HepG2 (cell line): ENCODE results near the gene DIRAS1.
"Not testable (repeated sequence)": the region's sequence is repeated elsewhere in the genome, so short reads cannot be mapped to it uniquely, and the experiment has no call there.

Experiments used
- MYC ChIP-seq: sonication (generic); formaldehyde crosslinking; IDR thresholded peaks from 2 replicates; pipeline ENCODE4 v1.9.0; 2021; ENCODE audit warnings: missing genetic modification reagents, borderline replicate concordance
- RFX3 ChIP-seq: IDR thresholded peaks from 2 replicates; pipeline ENCODE4 v1.6.1; 2016; ENCODE audit warnings: missing biosample characterization, missing genetic modification reagents
- ZNF24 ChIP-seq: fragments of 450-650 bp; IDR thresholded peaks from 2 replicates; pipeline ENCODE4 v1.6.1; 2017; ENCODE audit warnings: antibody characterized with exemption, mild to moderate bottlenecking
- ZSCAN12 ChIP-seq: sonication (generic); formaldehyde crosslinking; IDR thresholded peaks from 2 replicates; pipeline ENCODE4 v1.9.0; 2021; ENCODE audit warnings: mild to moderate bottlenecking, missing genetic modification reagents
- ZZZ3 ChIP-seq: sonication (generic); formaldehyde crosslinking; IDR thresholded peaks from 2 replicates; pipeline ENCODE4 v1.4.0; 2020; ENCODE audit warnings: missing genetic modification reagents, mild to moderate bottlenecking, borderline replicate concordance
- TF ChIP-seq, protein P1 (sequence below), 2 experiments: sonication (generic) in 1 of 2; formaldehyde crosslinking in 1 of 2; IDR thresholded peaks; 2 replicates each; pipeline versions ENCODE4 v1.5.1 to v1.6.1; 2011 to 2020; ENCODE audit warnings: borderline replicate concordance in 1 of 2, low read depth in 1 of 2, low read length in 1 of 2, mild to moderate bottlenecking in 1 of 2, missing genetic modification reagents in 1 of 2, moderate library complexity in 1 of 2

DNA sequence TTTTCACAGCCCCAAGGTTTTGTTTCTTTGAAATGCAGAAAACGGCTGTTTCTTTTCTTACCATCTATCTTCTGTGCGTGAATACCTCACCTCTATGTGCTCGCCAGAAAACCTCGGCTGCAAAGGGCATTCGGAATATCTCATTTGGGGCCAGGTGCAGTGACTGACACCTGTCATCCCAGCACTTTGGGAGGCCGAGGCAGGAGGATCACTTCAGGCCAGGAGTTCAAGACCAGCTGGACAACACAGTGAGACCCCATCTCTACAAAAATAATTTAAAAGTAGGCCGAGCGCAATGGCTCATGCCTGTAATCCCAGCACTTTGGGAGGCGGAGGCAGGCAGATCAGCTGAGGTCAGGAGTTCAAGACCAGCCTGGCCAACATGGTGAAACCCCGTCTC is 53.8 kb downstream of the DIRAS1 start:
- TF ChIP-seq ZNF24; RFX3; ZZZ3 (CRISPR knock-in tag); ZSCAN12; MYC: not testable (repeated sequence)
- TF ChIP-seq, protein P1, sequence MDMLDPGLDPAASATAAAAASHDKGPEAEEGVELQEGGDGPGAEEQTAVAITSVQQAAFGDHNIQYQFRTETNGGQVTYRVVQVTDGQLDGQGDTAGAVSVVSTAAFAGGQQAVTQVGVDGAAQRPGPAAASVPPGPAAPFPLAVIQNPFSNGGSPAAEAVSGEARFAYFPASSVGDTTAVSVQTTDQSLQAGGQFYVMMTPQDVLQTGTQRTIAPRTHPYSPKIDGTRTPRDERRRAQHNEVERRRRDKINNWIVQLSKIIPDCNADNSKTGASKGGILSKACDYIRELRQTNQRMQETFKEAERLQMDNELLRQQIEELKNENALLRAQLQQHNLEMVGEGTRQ (IDR thresholded peaks at IDR 0.05; ENCODE audit: low read depth, low read length) = not testable (repeated sequence)
- TF ChIP-seq, protein P1 (CRISPR knock-in tag; IDR thresholded peaks at IDR 0.05; ENCODE audit: borderline replicate concordance) = not testable (repeated sequence)
